Lower leg skin (tissue), 3 donors: ENCODE results near the gene CCDC120.

Experiments
- CTCF ChIP-seq, 3 donors: fragments of 450-650 bp; IDR thresholded peaks; one replicate each; pipeline ENCODE4 v1.5.1; 2016; ENCODE audit warnings: antibody characterized with exemption in 3 of 3, mild to moderate bottlenecking in 3 of 3, moderate library complexity in 2 of 3
- POLR2A ChIP-seq, 2 donors: fragments of 450-650 bp; IDR thresholded peaks; one replicate each; pipeline ENCODE4 v1.6.1; 2016 to 2017; ENCODE audit warnings: antibody characterized with exemption in 2 of 2, mild to moderate bottlenecking in 1 of 2, moderate library complexity in 1 of 2

GRCh38 chrX:49079489-49080428 is 21.0 kb downstream of the CCDC120 start, which contains the start of gene WDR45:
- TF ChIP-seq CTCF (IDR thresholded peaks at IDR 0.05), result no peak
- peak in 1 of 2 donors; percentile 47 for TF ChIP-seq POLR2A (IDR thresholded peaks at IDR 0.05)
